A549 treated with dexamethasone at 1 μM for 4 hours (cell line): ENCODE data around the gene HAPSTR1. TPM values are rescaled to one million over a fixed set of nuclear protein-coding genes. Genes with fewer than 3 reads are reported as not detected.

Experiments
- total RNA-seq: library from RNA; stranded (reverse); fragments of 200-300 nt; extraction: Qiagen RNA extraction; gene quantifications from 5 replicates; pipeline ENCODE4 v1.2.3, GENCODE V29; 2022

Gene HAPSTR1, protein sequence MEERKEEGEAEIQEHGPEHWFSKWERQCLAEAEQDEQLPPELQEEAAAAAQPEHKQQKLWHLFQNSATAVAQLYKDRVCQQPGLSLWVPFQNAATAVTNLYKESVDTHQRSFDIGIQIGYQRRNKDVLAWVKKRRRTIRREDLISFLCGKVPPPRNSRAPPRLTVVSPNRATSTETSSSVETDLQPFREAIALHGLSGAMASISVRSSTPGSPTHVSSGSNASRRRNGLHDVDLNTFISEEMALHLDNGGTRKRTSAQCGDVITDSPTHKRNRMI
- total RNA-seq: 21.9 to 31.7 TPM (median 28.8 TPM) in 5 replicates

DNA sequence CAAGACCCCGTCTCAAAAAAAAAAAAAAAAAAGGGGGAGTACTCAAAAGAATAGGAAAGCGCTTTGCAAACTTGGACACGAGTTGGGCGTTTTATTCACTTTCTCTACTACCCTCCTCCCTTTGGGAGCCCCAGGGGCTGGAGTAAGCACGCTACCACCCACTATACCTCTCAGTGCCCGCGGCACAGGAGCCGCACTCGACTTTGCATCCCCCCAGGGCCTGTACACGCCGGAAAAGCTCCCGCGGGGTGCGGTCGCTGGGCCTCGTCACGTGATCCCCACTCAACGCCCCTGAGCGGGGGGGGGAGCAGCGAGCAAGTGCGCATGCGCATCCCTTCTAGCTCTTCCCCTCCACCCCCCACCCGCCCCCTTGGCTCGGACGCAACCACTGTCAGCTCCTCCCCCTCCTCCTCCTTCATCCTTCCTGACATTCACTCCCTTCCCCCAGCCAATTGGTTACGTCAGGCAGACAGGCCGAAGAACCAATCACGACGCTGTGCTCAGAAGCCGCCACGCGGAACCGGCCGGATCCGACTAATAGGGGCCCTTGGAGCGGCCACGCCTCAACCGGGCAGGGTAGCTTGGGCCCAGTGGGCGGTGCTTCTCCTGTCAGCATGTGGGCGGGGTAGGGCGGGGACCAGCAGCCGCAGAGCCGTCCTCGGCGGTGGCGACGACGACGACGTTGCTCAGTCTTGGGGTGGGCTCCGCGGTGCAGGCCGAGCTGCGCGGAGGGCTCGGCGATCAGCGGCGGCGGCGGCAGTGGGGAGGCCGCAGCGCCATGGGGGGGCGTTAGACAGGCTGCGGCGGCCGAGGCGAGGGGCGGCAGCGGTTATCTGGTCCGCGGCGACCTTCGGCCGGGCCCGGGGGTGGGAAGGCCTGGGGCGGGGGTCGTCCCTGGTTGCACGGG, at the start of gene HAPSTR1:
Gene HAPSTR1, plus strand, starts transcription at position 685 of the 907 bp plus-strand sequence. CDS start 401 bp downstream, outside the sequence.

Other genes with a start within 250 kb of the HAPSTR1 start
- 141 to 166 TPM (median 153 TPM) in 5 replicates for gene CARHSP1, start 222.6 kb upstream of the HAPSTR1 start, total RNA-seq
- gene LITAFD, start 209.3 kb upstream of the HAPSTR1 start, total RNA-seq: not detected in 5 replicates
- gene USP7, start 127.7 kb upstream of the HAPSTR1 start, total RNA-seq: 70.4 to 87.1 TPM (median 79.7 TPM) in 5 replicates